GM20431 (cell line): ENCODE results near the gene COL16A1.

Experiments used
- in situ Hi-C: fragments of 300-500 bp; cut with MseI, MboI; formaldehyde crosslinking; loops from one replicate; pipeline ENCODE4 v1.15.0; 2020; ENCODE audit warnings: low sequenced_read_pairs; ENCODE audit not compliant: unreplicated experiment

Gene COL16A1

GRCh38 chr1:31669786-31670592 lies 33.8 kb downstream of the COL16A1 start:
- in situ Hi-C loops: loop anchor here (10.0 to 25.0 kb wide), 2 partner anchors 115 to 292 kb away; no protein-coding TSS in a partner anchor

- in situ Hi-C loops: loop anchor here (10.0 to 25.0 kb wide), 2 partner anchors 115 to 293 kb away; no protein-coding TSS in a partner anchor
Measured at GRCh38 chr1:31669433-31669785, 34.4 kb downstream of the COL16A1 start.

GRCh38 chr1:31668303-31668883 lies 35.4 kb downstream of the COL16A1 start:
- in situ Hi-C loops: loop anchor here (10.0 to 25.0 kb wide), 2 partner anchors 116 to 294 kb away; no protein-coding TSS in a partner anchor

GRCh38 chr1:31667065-31667785 lies 36.6 kb downstream of the COL16A1 start:
- in situ Hi-C loops: loop anchor here (10.0 to 25.0 kb wide), 2 partner anchors 118 to 295 kb away; no protein-coding TSS in a partner anchor

- in situ Hi-C loops: loop anchor here (10.0 to 25.0 kb wide), 2 partner anchors 118 to 296 kb away; no protein-coding TSS in a partner anchor
Measured at GRCh38 chr1:31666263-31666963, 37.4 kb downstream of the COL16A1 start.

GRCh38 chr1:31665234-31665878 lies 38.5 kb downstream of the COL16A1 start:
- in situ Hi-C loops: loop anchor here (10.0 to 25.0 kb wide), 2 partner anchors 119 to 297 kb away; no protein-coding TSS in a partner anchor

- in situ Hi-C loops: loop anchor here (10.0 to 25.0 kb wide), 2 partner anchors 120 to 298 kb away; no protein-coding TSS in a partner anchor
Measured at GRCh38 chr1:31664528-31664927, 39.3 kb downstream of the COL16A1 start.

GRCh38 chr1:31663622-31664452 lies 40.0 kb downstream of the COL16A1 start:
- in situ Hi-C loops: loop anchor here (10.0 to 25.0 kb wide), 2 partner anchors 121 to 298 kb away; no protein-coding TSS in a partner anchor

- in situ Hi-C loops: loop anchor here (10.0 to 25.0 kb wide), 2 partner anchors 122 to 300 kb away; no protein-coding TSS in a partner anchor
Measured at GRCh38 chr1:31662463-31662862, 41.4 kb downstream of the COL16A1 start.

GRCh38 chr1:31661856-31662255 lies 42.0 kb downstream of the COL16A1 start:
- in situ Hi-C loops: loop anchor here (10.0 to 25.0 kb wide), 2 partner anchors 123 to 300 kb away; no protein-coding TSS in a partner anchor

GRCh38 chr1:31660871-31661455 lies 42.9 kb downstream of the COL16A1 start:
- in situ Hi-C loops: loop anchor here (10.0 to 25.0 kb wide), 2 partner anchors 124 to 301 kb away; no protein-coding TSS in a partner anchor

GRCh38 chr1:31659889-31660288 lies 43.9 kb downstream of the COL16A1 start:
- in situ Hi-C loops: loop anchor here (10.0 to 25.0 kb wide), 2 partner anchors 125 to 302 kb away; no protein-coding TSS in a partner anchor

GRCh38 chr1:31658721-31659120 lies 45.1 kb downstream of the COL16A1 start:
- in situ Hi-C loops: loop anchor here (25.0 kb wide), 1 partner anchor 304 kb away; no protein-coding TSS in a partner anchor

- in situ Hi-C loops: loop anchor here (25.0 kb wide), 1 partner anchor 304 kb away; no protein-coding TSS in a partner anchor
Measured at GRCh38 chr1:31657972-31658510, 45.8 kb downstream of the COL16A1 start.

GRCh38 chr1:31657020-31657804 lies 46.6 kb downstream of the COL16A1 start:
- in situ Hi-C loops: loop anchor here (25.0 kb wide), 1 partner anchor 305 kb away; no protein-coding TSS in a partner anchor

GRCh38 chr1:31655756-31656155 lies 48.1 kb downstream of the COL16A1 start:
- in situ Hi-C loops: loop anchor here (25.0 kb wide), 1 partner anchor 307 kb away; no protein-coding TSS in a partner anchor
